ENCODE results near the gene TSEN2. TPM values are rescaled to one million over a fixed set of nuclear protein-coding genes. Genes with fewer than 3 reads are reported as not detected.

Gene TSEN2
- total RNA-seq, 3 donors from 2014 or later: 20.0 to 32.8 (median 26.5) TPM

DNA sequence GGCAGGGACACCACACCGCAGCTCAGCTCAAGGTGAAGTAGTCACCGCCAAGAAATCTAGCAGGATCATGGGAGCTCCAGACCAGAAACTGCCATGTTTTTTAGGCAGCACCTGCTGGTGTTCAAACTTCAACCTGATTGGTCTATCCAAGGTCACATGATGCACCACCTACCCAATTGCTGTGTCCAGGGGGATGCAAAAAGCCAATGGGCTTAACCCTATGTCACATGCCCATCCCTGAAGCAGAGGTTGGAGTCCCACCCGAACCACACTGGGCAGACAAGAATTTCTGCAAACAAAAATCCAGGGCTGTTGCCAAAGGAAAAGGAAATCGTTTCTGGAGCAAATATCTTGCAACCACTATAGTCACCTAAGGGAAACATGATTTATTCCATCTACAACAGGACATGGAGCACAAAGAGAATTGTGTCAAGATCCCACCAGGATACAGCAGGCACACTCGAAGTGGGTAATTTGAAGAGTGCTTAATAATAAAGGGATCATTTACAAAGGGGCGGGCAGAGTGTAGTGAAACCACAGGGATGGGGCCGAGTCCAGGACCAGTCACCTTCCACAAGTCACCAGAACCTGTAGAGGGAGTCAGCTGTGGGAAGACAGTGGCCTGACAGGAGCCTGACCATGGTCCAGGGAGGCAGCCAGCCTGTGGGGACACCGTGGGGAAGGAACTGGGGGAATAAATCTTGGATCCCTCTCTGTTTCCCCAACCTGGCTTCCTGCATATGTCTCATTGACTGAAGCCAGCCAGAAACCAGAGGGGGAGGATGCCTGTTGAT is 34.2 kb upstream of the TSEN2 start:
- intact Hi-C loops (cut with DNase I; ENCODE audit: low total_unique reads): no loop called here
- H3K4me3 ChIP-seq: no peak overlapping the region
- no peak overlapping the region for H3K27ac ChIP-seq
- no peaks in the 10 kb centered on the region for H3K27me3 ChIP-seq
- no peaks in the 10 kb centered on the region for H3K4me1 ChIP-seq
- TF ChIP-seq POLR2A (IDR thresholded peaks at IDR 0.05) (no peak), CTCF (IDR thresholded peaks at IDR 0.05) (no peak), POLR2AphosphoS5 (IDR thresholded peaks at IDR 0.05) (no peak)
- H3K9me3 ChIP-seq: peaks cover 0 to 4% of the 10 kb centered on the region in 2 donors
- no peak for DNase-seq (ENCODE audit: low spot score in 2 of 2)
- no peaks in the 10 kb centered on the region for H3K36me3 ChIP-seq

DNA sequence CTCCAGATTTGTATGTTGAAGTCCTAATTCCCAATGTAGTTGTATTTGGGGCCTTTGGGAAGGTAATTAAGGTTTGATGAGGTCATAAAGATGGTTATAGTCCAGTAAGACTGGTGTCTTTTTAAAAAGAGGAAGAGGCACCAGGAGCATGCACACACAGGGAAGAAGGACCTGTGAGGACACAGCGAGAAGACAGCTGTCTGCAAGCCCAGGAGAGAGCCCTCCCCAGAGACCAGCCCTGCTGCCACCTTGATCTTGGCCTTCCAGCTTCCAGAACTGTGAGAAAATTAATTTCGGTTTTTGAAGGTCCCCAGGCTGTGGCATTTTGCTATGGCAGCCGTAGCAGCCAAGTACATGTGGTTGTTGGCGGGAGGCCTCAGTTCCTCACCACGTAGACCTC is 32.8 kb upstream of the TSEN2 start:
- intact Hi-C loops (cut with DNase I; ENCODE audit: low total_unique reads): no loop called here
- Histone ChIP-seq H3K9me3 (peaks cover 0 to 4% of the 10 kb centered on the region in 2 donors), H3K36me3 (no peaks in the 10 kb centered on the region), H3K4me3 (no peak overlapping the region), H3K4me1 (no peaks in the 10 kb centered on the region), H3K27ac (no peak overlapping the region), H3K27me3 (no peaks in the 10 kb centered on the region)
- no peak for TF ChIP-seq CTCF (IDR thresholded peaks at IDR 0.05)
- TF ChIP-seq POLR2AphosphoS5 (IDR thresholded peaks at IDR 0.05): no peak
- no peak for TF ChIP-seq POLR2A (IDR thresholded peaks at IDR 0.05)
- no peak for DNase-seq (ENCODE audit: low spot score in 2 of 2)

DNA sequence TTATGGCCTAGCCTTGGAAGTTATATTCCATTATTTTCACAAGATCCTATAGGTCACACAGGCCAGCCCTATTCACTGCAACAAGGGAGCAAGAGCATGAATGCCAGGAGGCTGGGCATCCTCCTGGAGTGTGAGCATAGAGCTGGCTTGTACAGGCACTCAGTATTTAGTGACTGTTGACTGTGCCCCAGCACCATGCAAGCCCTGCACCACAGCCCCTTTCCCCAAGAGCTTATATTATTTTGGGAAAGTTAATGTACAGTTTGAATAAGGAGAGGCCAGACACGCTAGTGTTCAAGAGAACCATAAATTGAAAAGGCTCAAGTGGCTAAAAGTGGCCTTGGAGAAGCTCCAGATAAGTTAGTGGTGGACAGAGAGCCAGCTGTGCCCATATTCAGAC is 32.3 kb upstream of the TSEN2 start:
- no peak for TF ChIP-seq POLR2A (IDR thresholded peaks at IDR 0.05)
- no peak for TF ChIP-seq POLR2AphosphoS5 (IDR thresholded peaks at IDR 0.05)
- no peak overlapping the region for H3K4me3 ChIP-seq
- peaks cover 0 to 4% of the 10 kb centered on the region in 2 donors for H3K9me3 ChIP-seq
- no peaks in the 10 kb centered on the region for H3K4me1 ChIP-seq
- no peak for DNase-seq (ENCODE audit: low spot score in 2 of 2)
- no peaks in the 10 kb centered on the region for H3K36me3 ChIP-seq
- no peaks in the 10 kb centered on the region for H3K27me3 ChIP-seq
- intact Hi-C loops (cut with DNase I; ENCODE audit: low total_unique reads): no loop called here
- no peak overlapping the region for H3K27ac ChIP-seq

DNA sequence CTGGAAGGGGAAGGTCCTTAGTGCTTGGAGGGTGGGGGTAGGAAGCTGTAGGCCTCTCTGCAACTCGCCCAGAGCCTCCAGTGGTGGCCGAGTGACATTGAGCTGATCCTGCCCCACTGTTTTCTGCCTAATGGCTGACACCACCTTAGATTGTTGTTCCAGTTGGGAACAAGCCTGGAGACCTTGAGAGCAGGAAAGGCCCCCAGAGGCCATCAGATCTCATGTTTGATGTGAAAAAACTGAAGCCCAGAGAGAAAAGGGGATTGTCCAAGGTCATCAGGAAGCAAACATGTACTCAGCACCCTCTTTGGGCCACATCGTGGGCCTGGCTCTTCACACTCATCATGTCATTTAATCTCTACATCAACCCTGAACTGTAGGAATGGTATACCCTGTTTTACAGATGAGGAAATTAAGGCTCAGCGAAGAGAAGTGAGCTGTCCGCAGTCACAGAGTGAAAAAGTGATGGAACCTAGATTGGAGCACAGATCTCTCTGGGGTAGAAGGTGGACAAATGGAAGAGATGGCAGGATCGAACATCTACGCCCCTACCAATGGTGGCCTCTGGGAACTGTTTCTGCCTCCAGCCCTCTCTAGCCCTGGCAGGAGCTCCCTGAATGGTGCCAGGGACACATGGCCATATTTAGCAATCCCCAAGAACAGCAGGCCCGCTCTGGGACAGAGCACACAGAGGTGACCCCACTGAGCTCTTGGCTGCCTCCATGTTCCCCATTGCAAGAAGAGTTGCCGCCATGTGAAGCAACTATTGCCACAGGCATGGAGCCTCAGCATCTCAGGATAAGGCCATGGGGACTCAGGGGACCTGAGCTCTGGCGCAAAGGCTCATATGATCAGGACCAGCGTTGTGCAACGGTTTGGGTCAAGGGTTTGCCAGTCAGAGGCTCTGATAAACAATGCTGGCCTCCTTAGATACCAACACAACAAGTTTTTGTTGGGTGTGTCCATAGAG is 31.6 kb upstream of the TSEN2 start:
- no peak for DNase-seq (ENCODE audit: low spot score in 2 of 2)
- no peaks in the 10 kb centered on the region for H3K4me1 ChIP-seq

More for the DNA sequence above, 31.6 kb upstream of the TSEN2 start:
- intact Hi-C loops (cut with DNase I; ENCODE audit: low total_unique reads): no loop called here
- no peak overlapping the region for H3K27ac ChIP-seq
- TF ChIP-seq POLR2AphosphoS5 (IDR thresholded peaks at IDR 0.05) (no peak), POLR2A (IDR thresholded peaks at IDR 0.05) (no peak), CTCF (IDR thresholded peaks at IDR 0.05) (no peak)
- no peak overlapping the region for H3K4me3 ChIP-seq
- no peaks in the 10 kb centered on the region for H3K36me3 ChIP-seq
- no peaks in the 10 kb centered on the region for H3K27me3 ChIP-seq
- peaks cover 0 to 4% of the 10 kb centered on the region in 2 donors for H3K9me3 ChIP-seq

Data from breast epithelium (tissue), 4 donors.